Measurements from ENCODE around the gene SLC4A4.

GRCh38 chr4:71426381-71427042, 87.7 kb downstream of the SLC4A4 start:
- TF ChIP-seq CTCF (optimal IDR thresholded peaks at IDR 0.05 in 1 of 3, IDR thresholded peaks at IDR 0.05 in 1 of 3, conservative IDR thresholded peaks at IDR 0.05 in 1 of 3; ENCODE audit: extremely low read depth in 1 of 3, insufficient read depth in 2 of 3, low read length in 3 of 3) = no peak
- TF ChIP-seq EZH2 (IDR thresholded peaks at IDR 0.05; ENCODE audit: low read length) = no peak
